Activated CD4-positive, alpha-beta T cell treated with anti-CD3 and anti-CD28 coated beads, Interleukin-2, Interleukin-6, amounts not matched to agents 100 ng/mL and 50 ng/mL, durations not matched to agents 16 hours and 8 hours (primary cell): Measurements from ENCODE around the gene FKBP11.

Experiments used
- DNase-seq: peaks from one replicate; pipeline ENCODE4 v3.0.0-alpha.2; 2020

Gene FKBP11

GRCh38 chr12:48925304-48926011 is at the start of gene FKBP11:
TSS of gene FKBP11 (minus strand) at chr12:48925492. CDS start at chr12:48925428, 64 bp downstream.
- peak; percentile 80 for DNase-seq

DNA sequence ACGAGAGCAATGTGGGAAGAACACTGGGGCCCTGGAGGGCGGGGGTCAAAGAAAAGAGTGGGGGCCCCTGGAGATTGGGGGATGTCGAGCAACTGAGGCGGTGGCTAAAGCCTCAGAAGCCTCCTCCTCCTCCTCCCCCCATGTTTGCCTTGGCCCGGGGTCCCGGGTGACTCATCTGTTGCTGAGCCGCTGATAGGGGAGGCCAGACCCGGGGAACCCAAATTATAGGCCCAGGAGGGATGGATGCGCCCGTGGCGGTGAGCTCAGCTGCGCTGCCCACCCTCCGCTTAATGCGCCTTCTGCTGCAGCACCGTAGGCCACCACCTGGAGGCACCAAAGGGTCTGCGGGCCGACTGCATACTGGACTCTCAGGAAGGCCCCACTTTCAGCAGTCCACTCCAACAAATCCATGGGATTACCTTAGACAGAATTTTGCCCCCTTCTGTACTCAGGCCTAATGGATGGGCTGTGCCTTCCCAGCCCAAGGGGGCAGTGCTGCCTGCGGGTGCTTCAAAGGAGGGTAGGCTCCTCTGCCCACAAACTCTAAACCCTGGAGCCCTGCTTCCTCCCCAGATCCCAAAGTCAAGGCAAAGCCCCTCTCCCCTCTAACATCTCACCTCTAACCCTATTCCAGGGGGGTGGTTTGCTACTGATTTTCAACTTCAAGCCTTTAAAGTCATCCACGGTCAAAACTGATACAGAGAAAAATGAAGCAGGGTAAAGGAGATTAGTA is 48.8 kb upstream of the FKBP11 start:
- DNase-seq: peak; percentile 47

- no peak for DNase-seq
Measured at GRCh38 chr12:48973531-48973930, 48.2 kb upstream of the FKBP11 start.

DNA sequence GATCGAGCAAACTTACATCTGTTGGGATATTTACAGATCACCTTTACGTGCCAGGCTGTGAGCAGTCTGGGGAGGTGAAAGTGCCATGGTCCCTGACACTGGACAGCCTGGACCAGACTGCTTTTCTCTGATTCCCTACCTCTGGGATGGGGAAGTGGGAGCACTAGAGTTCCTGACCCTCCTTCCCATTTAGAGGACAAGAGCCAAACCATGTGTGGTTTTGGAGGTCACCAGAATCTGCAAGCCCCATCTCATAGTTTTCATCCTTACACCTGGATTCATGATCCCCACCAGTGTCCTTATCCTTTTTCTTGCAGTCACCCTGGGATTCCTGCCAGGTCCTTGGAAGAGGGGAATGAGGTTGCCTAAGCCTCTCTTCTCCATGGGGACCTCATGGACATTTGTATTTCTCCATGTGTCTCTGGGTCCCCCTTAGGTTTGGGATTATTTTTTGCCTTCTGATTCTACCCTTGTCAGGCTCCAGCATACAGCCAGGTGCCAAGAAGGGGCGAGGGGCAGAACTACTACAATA is 47.7 kb upstream of the FKBP11 start:
- no peak for DNase-seq

DNA sequence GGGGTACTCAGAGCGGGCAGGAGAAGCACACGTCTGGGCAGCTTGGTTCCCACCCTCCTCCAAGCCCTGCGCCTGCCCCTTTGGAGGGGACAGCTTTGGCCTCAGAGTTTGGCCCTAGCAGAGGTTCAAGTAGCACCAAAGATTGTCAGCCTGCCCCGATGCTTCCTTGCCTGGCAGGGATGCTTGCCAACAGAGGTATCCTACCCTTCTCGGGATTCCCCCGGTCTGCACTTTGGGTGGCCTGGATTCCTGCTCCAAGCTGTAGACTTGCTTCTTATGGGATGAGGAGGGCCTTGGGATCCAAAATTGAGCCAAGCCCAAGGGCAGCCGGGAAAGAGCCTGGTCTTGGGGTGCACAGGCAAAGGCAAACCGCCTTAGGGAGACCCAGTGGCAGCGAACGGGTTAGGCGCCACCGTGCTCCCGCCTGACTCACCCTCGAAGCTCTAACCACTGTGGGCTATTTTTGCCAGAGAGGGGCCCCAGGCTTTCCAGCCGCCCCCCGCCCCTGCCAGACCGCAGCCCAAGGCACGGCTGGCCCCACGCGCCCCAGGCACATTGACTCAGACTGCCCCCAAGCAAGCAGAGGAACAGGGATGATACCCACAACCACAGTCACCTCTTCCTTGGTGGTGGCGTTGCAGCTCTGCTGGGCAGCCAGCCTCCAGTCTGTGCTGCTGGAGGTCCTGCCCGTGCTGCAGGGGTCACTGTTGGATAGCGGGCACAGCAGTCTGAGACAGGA is 47.1 kb upstream of the FKBP11 start:
- DNase-seq: peak; percentile 37

- no peak for DNase-seq
Measured at GRCh38 chr12:48970702-48971334, 45.5 kb upstream of the FKBP11 start.

DNA sequence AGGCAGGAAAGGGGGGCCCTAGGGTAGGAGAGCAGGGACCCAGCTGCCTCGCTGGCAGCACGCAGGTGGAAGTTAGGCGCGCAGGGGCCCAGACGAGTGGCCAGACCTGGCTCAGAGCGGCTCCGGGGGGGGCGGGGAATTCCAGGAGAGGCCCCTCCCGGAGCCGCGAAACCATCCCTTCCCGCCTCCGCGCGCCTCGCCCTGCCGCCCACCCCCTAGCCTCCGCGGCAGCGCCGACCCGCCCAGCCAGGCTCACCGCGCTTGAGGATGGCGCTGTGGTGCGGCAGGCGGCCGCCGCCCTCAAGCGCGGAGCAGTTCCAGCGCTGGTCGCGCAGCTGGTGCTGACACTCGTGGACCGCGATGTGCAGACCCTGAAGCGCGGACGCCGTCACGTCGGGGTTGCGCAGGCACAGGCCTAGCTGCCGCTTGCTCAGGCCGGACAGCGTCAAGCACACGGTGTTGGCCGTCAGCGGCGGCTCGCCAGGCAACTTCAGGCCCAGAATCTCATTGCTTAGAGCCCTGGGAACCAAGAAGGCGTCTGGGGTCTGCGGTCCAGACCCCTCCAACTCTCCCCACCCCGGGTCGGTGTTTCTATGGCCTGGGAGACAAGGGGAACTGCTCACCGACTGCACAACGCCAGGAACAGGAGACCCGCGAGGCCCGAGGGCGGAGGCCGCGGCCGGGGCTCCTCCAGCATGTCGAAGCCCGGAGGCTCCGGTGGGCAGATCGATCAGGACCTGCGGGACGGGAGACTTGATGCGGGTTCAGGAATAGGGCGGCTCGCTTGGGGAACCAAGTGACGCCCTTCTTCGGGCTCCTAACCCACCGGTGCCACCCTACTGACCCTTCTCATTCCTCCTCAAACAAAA is 44.8 kb upstream of the FKBP11 start:
- no peak for DNase-seq

GRCh38 chr12:48969160-48969771 is 44.0 kb upstream of the FKBP11 start:
- no peak for DNase-seq

DNA sequence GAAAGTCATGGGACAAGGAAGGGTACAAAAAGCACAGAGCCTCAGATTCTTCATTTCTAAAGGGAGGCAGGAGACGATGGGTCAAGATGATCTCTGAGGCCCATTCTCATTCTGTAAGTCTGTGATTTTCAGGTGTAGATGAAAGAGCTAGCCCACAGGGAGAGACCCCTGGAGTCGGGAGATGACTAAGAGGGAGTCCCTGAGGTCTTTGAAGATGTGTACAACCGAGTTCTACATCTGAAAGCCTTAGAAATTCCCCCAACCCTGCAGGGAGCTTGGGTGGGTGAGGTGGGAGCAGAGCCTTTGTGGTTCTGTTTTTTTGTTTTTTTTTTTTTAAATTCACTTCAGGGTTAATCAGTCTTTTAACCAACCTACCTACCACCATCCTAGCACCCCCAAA is 43.2 kb upstream of the FKBP11 start:
- DNase-seq: no peak

GRCh38 chr12:48967991-48968390 is 42.7 kb upstream of the FKBP11 start:
- DNase-seq: no peak

- no peak for DNase-seq
Measured at GRCh38 chr12:48966177-48966895, 41.0 kb upstream of the FKBP11 start.

GRCh38 chr12:48965298-48965838 is 40.1 kb upstream of the FKBP11 start:
- DNase-seq: no peak

DNA sequence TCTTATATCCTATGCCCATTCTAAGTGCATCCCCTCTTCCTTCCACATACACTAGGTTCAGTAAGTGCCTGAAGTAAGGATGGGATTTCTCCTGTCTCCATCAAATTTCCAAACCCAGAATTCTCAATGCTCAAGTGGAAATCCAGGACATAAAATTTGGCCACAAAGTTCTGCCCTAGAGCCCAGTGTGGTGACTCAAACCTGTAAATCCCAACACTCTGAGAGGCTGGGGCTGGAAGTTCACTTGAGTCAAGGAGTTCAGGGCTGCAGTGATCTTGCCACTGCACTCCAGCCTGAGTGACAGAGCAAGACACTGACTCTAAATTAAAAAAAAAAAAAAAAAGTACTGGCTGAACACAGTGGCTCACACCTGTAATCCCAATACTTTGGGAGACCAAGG is 36.5 kb upstream of the FKBP11 start:
- no peak for DNase-seq

DNA sequence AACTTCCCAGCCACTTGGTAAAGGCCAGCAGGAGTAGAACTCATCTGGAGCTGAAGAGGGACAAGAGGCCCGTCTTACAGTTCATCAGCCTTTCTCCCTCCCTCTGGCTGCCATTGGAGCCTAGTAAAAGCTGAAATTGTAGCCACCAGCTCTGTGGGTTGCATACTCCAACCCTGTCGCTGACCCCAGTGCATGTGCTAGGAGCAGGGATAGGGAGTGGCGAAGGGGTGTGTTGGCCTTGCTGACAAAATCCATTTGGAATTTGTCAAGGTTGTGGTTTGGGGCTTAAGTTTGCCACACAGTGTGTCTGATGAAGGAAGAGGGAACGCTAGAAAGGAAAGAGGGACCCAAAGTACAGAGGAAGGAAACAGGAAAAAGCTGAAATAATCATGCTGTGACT is 36.0 kb upstream of the FKBP11 start:
- no peak for DNase-seq

GRCh38 chr12:48960834-48961233 is 35.5 kb upstream of the FKBP11 start:
- DNase-seq: no peak

GRCh38 chr12:48958049-48958388 is 32.7 kb upstream of the FKBP11 start:
- DNase-seq: no peak

- DNase-seq: peak; percentile 96
Measured at GRCh38 chr12:48957141-48958048, 32.1 kb upstream of the FKBP11 start, which contains the start of gene ARF3. TSS of gene ARF3 (minus strand) at chr12:48957487. CDS start at chr12:48941095, 16,392 bp downstream.

DNA sequence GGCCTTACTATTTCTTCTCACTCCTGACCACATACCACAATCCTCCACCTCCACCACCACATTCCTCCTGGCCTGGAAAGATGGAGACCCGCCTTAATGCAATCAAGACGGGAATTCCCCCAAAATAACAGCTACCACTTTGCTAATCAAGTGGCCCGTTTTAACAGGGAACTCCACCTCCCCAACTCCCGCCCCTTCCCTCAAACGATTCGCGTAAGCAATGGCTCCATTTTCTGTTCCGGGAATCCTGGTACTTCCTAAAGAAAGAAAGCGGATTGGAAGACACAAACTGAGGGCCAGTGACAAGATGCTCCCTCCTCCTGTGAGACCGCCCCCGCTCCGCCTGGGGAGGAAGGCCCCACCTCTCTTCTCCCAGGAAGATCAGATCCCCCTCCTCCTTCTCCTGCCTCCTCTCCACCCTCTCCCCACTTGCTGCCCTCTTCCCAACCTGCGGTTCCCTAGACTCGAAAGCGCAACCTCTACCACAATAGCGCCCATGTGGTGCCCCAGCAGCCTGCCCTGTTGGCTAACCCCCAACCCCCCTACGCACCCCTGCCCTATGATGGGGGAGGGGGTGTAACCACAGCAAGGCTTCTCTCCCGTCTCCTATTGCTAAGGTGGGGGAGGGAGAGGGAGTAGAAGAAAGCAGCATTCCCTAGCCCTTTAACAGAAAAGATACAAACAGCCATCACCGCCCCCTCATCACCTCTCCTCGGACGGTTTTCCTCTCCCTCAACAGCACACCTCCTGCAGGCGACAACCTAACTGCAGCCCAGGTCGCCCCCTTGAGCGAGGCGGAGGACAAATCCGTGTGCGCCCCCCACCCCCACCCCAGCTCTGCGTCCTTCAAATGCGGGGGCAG is 31.2 kb upstream of the FKBP11 start:
- DNase-seq: peak; percentile 48
